GM12891 (cell line): ENCODE results near the gene TFF1.

Source experiments
- POLR2A ChIP-seq: IDR thresholded peaks from 2 replicates; pipeline ENCODE4 v1.6.1; 2011; ENCODE audit warnings: low read depth, low read length, control low read depth
- POLR2AphosphoS5 ChIP-seq: IDR thresholded peaks from 2 replicates; pipeline ENCODE4 v1.6.1; 2011; ENCODE audit warnings: low read depth, low read length, control low read depth
- SPI1 ChIP-seq: IDR thresholded peaks from 2 replicates; pipeline ENCODE4 v1.6.1; 2011; ENCODE audit warnings: low read depth, low read length, control low read depth
- TAF1 ChIP-seq: IDR thresholded peaks from 2 replicates; pipeline ENCODE4 v1.6.1; 2011; ENCODE audit warnings: low read depth, low read length, control low read depth

DNA sequence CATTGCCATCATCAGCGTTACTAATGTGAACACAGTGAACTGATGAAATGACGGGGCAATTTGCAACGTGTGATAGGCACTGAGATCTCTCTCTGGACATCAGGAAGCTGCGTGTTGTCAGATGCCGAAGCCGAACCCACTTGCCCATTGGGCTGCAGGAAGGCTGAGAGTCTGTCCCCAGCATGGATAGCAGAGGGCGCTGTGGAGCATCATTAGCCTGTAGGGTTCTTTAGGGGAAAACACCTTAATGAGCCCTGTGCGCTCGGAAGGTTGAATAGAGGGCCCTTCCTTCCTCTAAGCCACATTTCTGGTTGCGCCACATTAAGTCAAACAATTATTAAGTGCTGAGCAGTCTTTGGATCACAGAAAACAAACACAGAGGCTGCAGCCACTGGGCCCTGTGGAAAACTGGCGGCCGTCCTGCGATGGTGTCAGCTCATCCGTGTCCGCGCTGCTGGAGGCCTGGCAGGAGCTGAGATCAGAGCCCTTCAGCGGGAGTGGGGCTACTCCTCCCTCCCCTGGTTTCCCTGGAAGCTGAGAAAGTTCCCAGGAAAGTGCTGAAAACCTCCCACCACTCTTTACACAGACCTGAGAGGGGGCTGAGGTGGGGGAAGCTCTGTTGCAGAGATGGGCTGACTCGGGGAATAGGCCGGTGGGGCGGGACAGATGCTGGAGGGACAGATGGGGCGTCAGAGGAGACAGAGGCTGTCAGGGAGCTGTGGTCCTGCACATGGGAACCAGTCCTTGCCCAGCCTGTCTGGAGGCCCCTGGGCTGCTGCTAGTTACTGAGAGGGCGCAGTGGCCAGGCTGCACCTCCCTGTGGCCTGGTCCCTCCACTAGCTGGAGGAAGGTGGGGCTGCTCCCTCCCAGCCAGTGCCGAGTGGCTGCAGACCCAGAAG is 28.3 kb downstream of the TFF1 start:
- TF ChIP-seq POLR2A (no peak), TAF1 (no peak), POLR2AphosphoS5 (no peak), SPI1 (no peak)
